Measurements from ENCODE around the gene SLC5A2.
"Not testable (repeated sequence)": the region's sequence is repeated elsewhere in the genome, so short reads cannot be mapped to it uniquely, and the experiment has no call there.

The SLC5A2 gene

DNA sequence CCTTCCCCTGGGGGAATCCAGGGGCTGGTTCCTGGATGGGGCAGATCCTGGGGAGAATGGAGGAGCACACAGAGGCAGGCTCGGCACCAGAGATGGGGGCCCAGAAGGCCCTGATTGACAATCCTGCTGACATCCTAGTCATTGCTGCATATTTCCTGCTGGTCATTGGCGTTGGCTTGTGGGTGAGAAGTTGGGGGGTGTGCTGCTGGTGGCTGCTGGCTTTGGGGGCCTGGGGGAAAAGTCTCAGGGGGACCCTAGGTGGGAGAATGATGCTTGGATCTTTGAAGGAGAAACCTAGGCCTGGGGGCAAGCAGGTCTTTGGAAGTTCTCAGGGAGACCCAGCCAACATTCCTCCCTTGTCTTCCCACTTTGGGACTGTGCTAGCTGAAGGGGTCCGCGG lies at the start of gene SLC5A2:
Gene SLC5A2, plus strand, starts transcription at position 43 of the 400 bp plus-strand sequence. Its CDS starts 14 bp downstream, at position 57.
- DNase-seq, result no peak

DNA sequence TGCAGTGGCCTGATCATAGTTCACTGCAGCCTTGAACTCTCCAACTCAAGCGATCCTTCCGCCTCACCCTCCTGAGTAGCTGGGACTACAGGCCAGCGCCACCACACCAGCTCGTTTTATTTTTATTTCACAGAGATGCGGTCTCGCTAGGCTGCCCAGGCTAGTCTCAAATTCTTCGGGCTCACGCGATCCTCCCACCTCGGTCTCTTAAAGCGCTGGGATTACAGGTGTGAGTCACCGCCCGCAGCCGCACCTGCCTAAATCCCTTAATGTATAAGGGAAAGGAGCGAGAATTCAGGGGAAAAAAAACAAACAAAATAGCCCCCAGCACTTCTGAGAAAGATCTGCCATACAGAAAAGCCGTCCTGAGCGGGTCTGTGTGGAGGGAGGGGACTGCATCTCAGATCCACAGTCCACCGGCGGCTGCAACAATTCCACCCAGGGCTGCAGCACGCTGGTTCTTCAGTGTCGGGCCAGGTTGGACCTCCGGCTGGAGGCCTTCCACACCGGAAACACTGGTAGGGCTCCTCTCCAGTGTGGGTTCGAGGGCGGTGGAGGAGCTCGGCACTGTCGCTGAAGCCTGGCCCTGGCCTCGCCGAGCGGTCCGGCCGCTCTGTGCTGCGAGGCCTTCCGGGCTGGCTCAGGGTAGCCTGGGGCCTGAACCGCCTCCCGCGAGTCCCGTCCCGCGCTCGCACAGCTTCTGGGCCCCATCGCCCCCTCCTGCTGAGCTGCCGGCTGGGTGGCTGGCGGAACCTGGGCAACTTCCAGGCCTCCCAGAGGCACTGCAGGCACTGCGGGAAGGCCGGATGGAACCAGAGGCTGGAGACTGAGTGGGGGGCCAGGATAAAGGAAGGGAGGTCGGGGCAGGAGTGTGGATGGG lies 47.3 kb upstream of the SLC5A2 start:
- DNase-seq, result no peak

DNA sequence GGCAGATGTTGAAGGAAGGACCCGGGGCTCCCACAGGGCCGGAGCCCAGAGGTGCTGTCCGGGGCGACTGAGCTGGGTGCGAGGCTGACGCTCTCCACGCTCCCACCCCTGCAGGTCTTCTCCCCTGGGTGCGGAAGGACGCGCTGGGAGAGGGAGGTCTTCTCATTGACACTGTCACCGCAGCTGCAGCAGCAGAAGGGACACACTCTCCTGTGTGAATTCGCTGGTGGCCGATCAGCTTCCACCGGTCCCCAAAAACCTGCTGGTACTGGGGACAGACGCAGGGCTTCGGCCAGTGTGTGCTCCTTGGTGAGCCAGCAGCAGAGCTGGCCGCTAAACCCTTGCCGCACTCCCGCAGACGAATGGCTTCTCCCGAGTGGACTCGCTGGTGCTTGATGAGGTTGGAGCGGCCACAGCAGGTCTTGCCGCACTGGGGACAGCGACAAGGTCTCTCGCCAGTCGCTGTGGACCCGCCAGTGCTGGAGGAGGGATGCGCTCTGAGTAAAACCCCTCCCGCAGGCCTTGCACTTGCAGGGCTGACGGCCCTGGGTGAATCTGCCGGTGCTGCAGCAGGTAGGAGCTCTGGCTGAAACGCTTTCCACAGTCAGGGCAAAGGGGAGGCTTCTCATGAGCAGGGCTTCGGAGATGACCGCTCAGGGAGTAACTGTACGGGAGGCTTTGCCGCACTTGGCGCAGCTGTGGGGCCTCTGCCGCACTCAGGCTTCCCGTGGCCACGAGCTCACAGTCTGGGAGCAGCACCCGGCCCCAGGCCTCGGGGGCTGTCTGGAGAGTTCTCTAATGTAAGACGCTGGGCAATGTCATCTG lies 46.5 kb upstream of the SLC5A2 start:
- DNase-seq, result no peak

DNA sequence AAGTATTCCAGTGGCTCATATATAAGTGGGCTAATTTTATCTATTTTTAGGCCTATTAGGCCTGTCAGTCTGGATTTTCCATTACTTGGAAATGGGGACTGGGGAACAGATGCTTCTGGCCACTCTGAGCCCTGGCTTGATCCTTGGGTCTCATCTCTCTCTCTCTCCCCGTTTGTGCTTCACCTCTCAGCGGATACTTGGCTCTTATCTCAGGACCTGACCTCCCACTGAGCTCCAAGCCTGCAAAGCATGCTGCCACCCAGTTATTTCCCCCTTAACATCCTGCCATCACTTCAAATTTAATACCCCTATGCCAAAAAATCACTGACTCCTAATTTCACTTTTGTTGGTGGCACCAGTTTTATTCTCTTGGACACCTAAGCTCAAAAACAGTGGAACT lies 44.5 kb upstream of the SLC5A2 start:
- no peak for DNase-seq

DNA sequence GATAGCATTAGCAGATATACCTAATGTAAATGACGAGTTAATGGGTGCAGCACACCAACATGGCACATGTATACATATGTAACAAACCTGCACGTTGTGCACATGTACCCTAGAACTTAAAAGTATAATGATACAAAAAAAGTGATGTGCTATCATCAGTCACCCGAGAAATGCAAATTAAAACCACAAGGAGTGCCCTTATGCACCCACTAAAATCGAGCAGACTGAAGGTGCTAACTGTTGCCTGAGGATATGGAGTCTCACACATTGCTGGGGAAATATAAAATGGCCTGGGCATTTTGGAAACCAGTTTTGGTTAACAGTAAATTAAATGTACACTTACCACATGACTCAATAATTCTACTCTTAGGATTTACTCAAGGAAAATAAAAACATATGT lies 43.9 kb upstream of the SLC5A2 start:
- not testable (repeated sequence) for DNase-seq

DNA sequence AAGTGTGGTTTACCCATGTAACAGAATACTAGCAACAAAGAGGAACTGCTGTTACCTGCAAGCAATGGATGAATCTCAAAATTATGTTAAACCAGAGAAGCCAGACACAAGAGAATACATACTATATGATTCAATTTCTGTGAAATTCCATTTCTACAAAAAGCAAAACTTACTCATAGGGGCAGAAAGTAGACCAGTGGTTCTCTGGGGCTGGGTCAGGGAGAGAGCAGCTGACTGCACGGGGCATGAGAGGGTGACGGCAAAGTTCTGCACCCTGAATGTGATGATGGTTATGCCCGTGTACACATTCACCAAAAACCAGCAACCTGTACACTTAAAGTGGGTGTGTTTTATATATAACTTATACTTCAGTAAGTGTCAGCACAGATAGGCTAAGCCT lies 43.4 kb upstream of the SLC5A2 start:
- DNase-seq, result no peak

DNA sequence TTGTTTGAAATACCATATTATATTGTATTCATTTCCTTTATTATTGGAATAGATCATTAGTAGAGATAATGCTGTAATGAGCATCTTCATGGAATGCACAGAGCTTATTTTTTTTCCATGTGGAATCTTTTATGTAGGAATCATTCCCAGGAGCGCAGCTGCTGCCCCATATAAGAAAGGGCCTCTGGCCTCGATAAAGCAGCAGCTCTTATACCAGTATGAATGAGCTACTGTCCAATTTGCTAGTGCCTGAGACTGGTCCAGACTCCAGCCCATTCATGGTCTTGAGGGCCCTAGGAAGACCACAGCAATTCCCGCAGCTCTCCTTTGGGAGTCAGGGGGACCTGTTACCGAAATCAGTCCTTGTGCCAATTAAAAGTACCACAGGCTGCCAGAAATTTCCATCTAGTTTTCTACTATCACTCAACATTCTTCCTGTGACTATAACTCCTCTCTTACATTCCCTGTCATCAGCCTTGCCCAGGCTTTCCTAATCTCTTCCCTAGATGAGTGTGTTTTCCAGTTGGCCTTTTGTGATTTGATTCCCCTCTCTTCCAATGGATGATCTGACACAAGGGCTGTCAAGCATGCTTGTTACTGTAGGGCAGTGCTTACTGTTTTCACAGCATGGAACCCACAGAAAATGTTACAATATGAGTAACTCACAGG lies 42.3 kb upstream of the SLC5A2 start:
- DNase-seq, result no peak

DNA sequence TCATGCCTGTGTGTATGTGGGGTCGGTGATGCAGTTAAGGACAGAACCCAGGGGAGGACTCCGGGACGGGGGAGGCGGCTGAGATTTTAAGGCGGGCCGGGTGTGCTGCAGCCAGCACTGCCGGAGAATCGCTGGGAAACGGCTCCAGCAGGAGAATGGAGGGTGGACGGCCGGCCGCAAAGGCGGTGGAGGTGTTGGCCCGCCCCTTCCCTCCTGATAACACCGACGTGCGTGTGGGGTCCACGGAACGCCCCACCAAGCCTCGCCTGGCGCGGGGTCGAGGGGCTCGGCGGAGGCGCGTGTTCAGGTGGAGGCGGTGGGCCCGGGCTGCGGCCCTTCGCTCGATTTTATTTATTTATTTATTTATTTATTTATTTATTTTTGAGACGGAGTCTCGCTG lies 41.0 kb upstream of the SLC5A2 start:
- DNase-seq, result no peak

DNA sequence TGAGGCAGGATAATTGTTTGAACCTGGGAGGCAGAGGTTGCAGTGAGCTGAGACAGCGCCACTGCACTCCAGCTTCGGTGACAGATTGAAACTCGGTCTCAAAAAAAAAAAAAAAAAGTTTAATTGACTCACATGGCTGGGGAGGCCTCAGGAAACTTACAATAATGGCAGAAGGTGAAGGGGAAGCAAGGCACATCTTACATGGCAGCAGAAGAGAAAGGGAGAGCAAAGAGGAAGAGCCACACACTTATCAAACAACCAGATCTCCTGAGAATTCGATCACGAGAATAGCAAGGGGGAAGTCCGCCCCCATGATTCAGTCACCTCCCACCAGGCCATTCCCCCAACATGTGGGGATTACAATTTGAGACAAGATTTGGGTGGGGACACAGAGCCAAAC lies 37.0 kb upstream of the SLC5A2 start:
- DNase-seq, result not testable (repeated sequence)

DNA sequence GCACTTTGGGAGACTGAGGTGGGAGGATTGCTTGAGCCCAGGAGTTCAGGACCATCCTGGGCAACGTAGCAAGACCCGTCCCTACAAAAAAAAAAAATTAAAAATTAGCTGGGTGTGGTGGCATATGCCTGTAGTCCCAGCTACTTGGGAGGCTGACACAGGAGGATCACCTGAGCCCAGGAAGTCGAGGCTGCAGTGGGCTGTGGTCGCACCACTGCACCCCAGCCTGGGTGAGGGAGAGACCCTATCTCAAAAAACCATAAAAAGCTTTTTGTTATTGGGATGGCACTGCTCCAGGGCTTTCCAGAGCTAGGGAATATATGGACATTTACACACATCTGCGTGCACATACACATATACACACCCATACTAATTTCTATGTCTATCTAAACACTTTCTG lies 31.7 kb upstream of the SLC5A2 start:
- no peak for DNase-seq

DNA sequence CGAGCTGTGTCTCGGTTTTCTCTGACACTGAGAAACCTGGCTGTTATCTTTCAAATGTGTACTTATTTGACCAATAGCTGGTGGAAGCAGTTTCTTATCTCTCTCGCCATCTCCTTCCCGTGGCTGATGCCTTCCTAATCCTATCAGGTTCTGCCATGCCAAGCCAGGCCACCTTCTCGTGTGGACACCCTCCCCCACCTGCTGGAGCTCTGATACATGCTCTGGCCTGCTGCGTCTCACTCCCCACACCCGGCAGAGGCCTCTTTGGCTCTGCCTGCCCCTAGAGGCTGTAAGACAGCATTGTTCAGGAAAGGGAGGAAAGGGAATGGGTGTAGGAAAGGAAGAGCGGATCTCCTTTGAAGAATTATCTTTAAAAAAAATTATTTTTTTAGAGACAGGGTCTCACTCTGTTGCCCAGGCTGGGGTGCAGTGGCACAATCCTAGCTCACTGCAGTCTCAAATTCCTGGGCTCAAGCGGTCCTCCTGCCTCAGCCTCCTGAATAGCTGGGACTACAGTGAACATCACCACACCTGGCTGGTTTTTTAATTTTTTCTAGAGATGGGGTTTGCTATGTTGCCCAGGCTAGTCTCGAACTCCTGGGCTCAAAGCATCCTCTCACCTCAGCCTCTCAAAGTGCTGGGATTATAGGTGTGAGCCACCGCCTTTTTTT lies 31.1 kb upstream of the SLC5A2 start:
- DNase-seq, result peak; percentile 26

DNA sequence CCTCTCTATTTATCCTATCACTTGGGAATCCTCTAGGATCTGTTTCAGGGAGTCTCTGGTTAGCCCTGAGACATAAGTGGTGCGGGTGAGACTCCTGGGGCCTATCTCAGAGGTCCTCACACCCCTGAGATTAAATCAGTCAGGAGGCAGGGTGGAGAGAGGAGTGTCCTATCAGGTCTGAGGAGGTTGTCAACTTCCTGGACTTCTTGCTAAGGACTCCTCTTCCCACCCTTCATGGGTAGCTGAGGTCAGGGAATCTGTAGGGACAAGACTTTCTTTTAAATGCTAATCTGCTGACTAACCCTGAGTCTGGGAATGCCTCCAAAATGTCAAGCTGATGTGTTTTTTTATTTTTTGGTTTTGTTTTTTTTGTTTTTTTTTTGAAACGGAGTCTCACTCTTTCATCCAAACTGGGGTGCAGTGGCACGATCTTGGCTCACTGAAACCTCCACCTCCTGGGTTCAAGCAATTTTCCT lies 30.3 kb upstream of the SLC5A2 start:
- DNase-seq, result no peak

DNA sequence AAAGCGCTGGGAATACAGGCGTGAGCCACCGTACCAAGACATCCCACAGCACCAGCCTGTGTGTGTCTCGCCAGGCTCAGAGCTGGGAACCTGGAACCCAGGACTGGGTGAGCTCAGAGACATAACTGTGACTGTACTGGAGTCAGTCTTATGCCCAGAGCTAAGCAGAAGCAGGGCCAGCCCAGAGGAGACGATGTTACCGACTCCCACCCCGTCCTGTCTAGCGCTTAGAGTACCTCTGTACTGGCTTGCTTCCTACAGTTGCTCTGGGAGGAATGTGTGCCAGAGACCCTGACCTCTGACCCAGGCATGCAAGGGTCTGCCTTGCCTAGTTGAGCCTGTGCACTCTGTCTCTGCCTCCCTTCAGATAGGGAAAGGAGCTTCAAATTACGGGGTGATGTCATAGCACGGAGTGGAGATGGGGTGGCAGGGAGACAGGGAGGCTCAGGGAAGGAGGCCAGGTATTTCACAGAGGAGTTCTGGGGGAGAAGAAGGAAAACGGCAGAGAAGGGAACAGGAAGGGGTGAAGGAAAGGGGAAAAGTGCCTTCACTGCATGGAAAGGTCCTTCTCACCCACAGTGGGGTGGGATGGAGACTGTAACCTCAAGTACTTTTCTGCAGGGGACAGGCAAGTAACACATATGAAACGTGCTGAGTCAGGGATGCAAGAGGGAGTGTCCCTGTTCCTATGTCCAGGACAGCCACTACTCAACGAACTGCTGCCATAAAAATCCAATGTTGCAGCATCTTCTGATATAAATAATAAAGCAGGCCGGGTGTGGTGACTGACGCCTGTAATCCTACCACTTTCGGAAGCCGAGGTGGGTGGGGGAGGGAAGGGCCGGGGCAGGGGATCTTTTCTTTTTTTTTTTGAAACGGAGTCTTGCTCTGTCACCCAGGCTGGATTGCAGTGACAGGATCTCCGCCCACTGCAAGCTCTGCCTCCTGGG lies 29.4 kb upstream of the SLC5A2 start:
- DNase-seq, result no peak

DNA sequence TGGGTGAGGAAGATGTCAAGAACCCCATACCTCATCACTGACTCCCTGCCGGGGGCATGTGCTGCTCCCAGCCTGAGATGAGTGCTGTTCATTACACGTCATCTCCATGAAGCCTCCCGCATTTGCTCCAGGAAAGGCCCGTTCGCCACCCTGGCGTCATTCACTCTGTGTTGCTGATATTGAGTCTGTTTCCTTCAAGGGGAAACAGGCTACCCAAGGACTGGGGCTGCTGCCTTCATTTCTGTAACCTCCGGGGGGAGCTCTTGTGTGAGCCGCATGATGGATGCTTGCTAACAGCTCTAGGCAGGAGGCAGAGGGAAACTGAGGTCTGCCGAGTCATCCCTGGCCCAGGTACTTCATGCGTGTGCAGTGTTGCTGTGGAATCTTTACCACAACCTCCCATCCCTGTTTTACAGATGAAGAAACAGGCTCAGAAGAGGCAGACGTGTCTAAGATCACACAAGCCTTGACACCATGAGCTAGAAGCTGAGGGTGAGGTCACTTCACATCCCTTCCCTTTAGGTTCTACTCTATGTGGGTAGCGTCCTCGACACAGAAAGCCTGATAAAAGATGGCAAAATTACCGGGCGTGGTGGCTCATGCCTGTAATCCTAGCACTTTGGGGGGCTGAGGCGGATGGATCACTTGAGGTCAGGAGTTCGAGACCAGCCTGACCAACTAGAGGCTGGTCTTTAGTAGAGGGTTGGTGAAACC lies 27.2 kb upstream of the SLC5A2 start:
- peak; percentile 45 for DNase-seq

DNA sequence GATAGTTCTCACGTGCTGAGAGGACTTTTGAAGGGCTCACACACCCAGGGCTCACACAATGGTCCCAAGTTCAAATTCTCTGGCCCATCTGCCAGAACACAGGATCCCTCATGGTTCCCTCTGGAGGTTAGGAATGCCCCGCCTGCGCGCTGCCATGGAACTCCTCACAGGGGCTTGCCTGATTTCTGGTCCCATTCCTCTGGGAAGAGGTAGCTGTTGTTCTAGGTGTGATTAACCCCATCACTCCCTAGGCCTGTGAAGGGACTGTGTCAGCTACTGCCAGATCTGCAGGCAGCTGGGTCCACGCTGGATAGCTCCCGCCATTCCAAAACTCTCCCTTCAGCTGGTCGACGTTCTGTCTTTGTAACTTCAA lies 25.9 kb upstream of the SLC5A2 start:
- no peak for DNase-seq

DNA sequence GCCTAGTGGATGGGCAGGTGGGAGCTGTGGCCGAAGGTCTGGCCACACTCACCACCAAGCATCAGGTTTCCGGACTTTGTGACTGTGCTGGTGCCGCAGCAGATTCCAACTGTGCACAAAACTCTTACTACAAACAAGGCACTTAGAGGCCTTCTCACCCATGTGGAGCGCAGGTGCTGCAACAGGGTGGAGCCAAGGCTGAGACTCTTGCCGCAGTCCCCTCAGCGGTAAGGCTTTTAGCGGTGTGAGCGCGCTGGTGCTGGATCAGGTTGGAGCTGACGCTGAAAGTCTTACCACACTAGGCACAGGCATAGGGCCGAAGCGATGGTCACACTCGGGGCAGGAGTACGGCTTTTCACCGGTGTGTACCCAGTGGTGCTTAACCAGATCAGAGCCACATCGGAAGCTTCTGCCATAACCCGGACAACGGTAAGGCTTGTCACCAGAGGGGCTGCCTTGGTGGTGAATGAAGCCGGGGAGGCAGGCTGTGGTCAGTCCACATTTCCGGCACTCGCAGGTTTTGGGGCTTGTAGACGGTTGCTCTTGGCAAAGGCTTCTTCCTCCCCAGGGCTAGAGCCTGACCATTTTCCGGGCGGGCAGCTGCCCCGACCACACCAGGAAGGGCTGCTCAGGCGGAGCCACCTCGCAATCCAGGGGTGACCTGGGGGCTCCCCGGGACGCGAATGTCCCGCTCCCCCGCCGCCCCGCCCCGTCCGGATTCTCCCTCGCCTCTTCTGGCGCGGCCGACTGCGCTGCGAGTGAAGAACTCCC lies 24.7 kb upstream of the SLC5A2 start:
- DNase-seq, result peak; percentile 61

DNA sequence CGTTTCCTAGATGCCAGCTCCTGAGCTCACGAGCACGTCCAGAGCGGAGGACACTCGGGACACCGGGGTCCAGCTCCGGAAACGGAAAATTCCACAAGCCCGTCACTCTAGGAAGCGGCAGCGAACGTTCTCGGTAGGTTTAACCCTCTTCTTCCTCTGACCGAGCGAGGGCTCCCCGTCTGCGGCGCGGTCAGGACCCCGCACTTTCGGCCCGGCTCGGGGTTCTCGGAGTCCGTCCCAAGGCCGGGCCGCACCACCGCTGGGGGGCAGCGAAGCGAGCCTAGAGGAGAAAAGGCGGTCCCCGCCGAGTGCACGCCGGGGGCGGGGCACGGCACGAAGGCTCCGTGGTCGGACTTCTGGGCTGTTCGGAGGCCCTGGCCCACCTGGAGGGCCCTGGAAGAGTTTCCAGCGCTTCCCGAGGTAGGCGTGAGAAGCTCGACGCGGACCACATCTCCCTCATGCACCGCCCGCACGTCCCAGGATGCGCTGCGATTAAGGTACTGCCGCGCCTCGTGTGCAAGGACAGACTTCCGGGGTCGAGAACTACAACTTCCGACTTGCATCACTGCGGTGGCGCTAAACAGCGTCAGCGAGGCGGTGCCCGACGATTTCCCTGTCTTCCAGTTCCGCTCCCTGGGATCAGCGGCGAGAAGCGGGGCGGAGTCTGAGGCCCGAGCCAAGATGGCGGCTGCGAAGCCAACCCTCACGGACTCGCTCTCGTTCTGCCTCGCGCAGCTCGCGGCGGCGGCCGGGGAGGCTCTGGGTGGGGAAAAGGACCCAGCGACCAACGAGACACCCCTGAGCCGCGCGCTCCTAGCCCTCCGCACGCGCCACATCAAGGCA lies 23.9 kb upstream of the SLC5A2 start, which contains the start of gene ARMC5:
Gene ARMC5, plus strand, starts transcription at position 658 of the 843 bp plus-strand sequence. Its CDS starts 24 bp downstream, at position 682.
- DNase-seq, result peak; percentile 98

DNA sequence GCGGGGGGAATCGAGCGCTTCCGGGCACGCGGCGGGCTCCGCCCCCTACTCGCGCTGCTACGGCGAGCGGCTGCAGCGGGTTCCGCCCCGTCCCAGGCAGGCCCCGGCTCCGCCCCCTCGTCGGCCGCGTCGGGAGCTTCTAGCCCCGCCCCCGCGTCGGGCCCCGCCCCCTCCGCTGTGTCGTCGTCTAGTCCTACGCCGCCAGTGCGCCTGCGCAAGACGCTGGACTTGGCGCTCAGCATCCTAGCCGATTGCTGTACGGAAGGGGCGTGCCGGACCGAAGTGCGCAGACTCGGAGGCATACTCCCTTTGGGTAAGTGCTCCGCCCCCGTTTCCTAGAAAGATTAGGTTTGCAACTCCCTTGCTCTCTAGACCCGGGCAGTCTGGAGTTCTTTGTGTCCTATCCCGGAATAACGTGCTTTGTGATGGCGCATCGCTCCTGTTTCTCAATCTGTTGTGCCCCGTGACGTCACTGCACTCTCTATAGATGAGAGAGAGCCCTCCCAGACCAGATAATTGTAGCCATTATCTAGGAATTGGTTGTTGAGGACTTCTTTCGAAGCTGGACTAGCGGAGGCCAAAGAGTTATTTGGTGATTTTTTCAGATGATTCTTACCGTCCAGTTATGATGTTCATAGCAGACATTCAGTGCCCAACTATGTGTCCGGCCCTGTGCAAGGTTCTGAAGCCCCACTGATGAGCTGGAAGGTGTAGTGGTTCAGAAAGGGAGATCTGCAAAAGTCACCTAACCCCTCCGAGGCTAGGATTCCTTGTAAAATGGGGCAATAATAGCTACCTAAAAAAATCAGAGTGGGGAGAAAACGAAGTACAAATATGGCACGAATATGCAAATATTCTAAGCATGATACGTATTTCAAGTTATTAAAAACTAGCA lies 23.0 kb upstream of the SLC5A2 start:
- DNase-seq, result peak; percentile 100

Measured in stimulated activated CD4-positive, alpha-beta T cell treated with anti-CD3 and anti-CD28 coated beads, Interleukin-1b, Interleukin-23, amount 100 ng/mL, for 48 hours (primary cell).